SK-N-SH treated with all-trans-retinoic acid at 6 μM for 48 hours (cell line): ENCODE measurements around the gene IRS1.

ENCODE experiments used
- ARNTL ChIP-seq: fragments of 450-650 bp; formaldehyde crosslinking; IDR thresholded peaks from 2 replicates; pipeline ENCODE4 v1.5.0; 2020; ENCODE audit warnings: low read depth, mild to moderate bottlenecking, moderate library complexity, borderline replicate concordance
- ZC3H10 ChIP-seq: fragments of 250-450 bp; sonication (Bioruptor Pico); IDR thresholded peaks from 2 replicates; pipeline ENCODE4 v1.5.1; 2021; ENCODE audit warnings: mild to moderate bottlenecking, moderate library complexity
- ZNF70 ChIP-seq: fragments of 450-650 bp; formaldehyde crosslinking; IDR thresholded peaks from 2 replicates; pipeline ENCODE4 v1.5.0; 2020; ENCODE audit warnings: mild to moderate bottlenecking, moderate library complexity

Gene IRS1

DNA sequence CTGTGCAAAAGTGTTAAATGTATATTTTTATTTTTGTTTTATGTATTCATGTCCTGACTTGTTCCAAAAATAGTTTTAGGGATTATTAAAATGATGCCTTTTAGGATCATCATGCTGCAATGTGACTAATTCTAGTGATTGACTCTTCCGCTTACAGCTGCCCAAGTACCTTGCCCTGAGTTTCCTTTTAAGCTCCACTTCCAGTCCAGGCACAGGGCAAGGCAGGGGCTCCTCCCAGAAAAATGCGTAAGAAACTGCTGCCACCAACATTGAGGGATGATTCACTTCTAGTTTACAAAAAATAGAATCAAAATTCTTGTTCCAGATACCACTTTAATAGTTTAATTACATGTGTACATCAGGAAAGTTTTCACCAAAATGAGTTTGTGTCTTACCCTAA is 116.4 kb downstream of the IRS1 start (continued):
- no peak for TF ChIP-seq ARNTL
- TF ChIP-seq ZC3H10 (CRISPR knock-in tag), result no peak
- TF ChIP-seq ZNF70 (CRISPR knock-in tag), result no peak
